GM21515 (cell line): ENCODE measurements around the gene B9D1.

Experiments
- ATAC-seq: cut with Tn5 transposase; IDR thresholded peaks from one replicate; pipeline ENCODE4 v1.9.1; 2021; ENCODE audit not compliant: unreplicated experiment

The B9D1 gene

DNA sequence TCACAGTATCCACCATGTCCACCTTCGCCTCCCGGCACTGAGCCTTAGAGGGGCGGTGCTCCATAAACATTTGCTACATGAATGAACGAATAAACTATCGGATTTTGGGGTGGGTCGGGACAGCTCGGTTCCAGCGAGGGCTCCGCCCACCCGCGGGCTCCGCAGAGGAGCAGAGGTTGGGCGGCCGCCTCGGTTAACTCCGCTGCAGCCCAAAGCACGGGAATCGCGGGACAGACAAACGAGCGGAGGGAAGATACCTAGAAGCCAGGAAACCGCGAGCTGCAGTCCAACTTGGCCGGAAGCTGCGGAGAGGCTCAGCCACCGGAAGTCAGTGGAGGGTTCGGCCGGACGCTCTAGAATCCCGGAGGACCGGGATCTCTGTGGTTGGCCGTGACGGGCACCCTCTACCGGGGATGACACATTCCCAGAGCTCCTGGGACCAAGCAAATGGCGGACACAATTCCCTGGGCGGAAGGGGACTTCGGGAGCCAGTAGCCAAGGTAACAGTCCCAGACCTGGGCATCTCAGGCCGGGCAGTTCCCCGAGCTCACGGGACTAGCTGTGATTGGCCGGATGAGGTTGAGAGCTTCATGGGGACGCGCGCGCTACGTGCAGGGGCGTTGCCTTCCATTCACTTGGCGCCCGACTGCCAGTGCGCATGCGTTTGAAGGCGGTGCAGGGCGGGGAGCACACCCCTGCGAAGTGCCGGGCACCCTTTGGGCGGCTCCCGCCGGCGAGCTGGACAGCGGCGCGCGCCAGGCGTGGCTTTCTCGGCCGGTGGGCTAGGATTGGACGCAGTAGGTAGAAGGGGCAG is 15.3 kb upstream of the B9D1 start:
- ATAC-seq, result peak; percentile 92

DNA sequence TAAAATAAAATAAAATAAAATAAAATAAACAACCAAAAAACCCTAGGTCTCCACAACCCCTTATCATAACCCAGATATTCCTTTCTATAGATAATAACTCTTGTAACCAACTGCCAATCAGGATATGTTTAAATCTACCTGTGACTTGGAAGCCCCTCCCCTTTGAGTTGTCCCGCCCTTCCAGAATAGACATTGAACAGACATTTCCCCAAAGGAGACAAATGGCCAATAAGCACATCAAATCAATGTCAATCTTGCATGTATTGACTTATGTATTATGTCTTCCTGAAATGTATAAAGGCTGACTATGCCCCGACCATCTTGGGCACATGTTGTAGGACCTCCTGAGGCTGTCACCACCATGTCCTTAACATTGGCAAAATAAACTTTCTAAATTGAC is 14.3 kb upstream of the B9D1 start:
- ATAC-seq, result no peak

DNA sequence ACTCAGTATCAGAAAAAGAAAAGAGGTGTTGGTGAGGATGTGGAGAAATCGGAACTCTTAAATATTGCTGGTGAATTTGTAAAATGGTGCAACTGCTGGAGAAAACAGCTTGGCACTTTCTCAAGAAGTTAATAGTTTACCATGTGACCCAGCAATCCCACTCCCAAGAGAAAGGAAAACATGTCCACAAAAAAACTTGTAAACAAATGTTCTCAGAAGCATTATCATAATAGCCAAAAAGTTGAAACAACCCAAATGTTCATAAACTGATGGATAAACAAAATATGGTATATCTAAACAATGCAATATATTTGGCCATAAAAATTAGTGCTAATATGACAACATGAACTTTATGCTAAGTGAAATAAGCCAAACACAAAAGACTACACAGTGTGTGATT is 13.2 kb upstream of the B9D1 start:
- ATAC-seq, result no peak

DNA sequence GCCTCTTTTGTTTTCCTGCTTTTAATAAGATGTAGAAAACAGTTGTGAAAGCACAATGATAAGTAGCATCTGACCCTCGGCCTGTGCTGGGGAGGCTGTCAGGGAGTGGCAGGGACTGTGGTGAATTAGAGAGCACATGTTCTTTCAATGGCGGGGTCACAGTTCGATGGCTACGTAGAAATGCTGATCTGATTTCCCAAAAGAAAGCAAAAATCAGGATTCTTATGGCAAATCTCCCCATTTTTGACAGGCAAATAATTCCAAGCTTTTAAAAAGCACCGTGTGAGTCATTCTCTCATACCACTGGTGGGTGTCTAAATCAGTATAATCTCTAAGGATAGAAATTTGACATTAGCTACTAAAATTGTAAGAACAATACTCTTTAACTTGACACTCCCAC is 11.6 kb upstream of the B9D1 start:
- ATAC-seq, result no peak

DNA sequence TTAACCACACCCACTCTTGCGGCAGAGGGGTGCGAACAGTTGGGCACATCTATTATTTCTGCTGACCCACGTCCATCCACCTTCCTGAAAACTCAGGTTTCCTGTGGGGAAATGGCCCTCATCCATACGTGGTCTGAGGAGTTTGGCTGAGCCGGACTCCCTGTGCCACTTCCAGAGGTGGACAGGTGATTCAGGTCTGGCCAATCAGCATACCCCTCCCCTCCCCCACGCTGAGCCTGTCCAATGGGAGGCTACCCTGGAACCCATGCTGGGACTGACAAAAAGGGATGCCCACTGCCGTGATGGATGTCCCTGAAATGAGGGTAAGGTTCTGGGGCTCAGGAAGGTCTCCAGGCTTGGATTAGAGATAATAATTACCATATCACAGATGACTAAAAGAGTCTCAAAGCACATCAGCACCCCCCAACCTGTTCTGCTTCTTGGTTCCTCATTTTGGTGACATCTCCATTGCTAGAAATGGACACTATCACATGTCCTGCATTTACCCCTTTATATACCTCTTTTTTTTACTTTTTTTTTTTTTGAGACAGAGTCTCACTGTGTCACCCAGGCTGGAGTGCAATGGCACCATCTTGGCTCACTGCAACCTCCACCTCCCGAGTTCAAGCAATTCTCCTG is 10.5 kb upstream of the B9D1 start:
- no peak for ATAC-seq

DNA sequence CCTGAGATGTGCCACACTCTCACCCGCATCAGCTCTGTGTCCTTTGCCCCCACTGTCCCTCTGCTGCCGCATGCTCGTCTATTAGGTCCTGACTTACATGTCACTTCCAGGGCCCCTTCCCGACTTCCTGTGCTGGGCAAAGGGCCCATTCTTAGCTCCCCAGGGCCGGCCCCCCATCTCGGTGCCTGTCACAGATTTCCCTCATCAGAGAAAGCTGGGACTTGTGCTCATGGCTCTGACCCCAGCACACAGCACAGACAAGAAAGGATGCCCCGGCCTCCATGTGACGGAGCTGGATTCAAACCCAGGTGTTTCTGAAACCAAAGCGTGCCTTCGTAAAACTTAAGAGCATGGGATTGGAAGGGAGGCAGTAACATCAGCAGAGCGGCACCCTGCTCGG is 9.9 kb upstream of the B9D1 start:
- ATAC-seq, result no peak

DNA sequence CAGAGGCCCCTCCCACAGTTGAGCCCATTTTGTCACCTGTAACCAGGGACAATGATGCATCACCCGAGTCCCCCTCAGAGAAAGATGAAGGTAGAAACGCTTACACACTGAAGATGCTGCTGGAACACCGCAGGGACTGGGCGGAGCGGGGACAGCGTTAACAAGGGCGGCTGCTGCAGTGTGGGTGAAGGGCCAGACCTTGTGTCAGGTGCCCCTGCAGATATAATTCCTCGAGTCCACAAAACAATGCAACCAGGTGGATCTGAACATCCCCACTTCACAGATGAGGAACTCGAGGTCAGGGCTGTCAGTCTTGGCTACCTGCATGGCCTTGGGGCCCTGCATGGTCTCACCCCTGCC is 9.5 kb upstream of the B9D1 start:
- ATAC-seq, result no peak

DNA sequence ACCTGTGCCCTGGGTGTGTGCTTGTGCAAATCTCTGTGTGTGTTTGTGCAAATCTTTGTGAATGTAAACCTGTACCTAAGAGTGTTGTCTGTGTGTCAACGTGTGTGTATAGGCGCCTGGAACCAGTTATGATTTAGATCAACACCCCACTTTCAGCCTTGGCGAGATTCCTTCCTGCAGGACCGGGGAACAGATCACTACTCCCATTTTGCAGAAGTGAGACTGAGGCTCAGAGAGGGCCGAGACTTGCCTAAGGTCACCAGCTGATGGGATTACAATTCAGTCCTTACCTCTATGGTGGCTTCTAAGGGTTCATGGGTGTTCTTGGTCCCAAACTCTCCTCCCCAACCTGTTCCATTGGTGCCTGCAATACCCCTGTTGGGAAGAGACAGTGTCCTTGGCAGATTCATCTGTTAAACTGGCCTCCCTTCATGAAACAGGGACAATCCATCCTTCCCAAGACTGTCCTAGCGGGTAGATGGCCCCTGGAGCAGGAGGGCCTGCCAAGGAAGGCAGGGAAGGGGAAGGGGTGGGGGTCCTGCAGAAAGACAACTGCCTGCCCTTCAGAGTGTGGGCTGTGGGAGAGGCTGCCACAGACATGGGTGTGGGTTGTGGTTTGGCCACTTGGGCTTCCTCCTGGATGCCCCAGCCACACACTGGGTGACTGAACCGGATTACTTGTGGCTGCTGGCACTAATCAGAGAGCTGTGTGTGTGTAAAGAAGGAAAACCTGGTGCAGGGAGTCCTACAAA is 8.9 kb upstream of the B9D1 start:
- no peak for ATAC-seq

DNA sequence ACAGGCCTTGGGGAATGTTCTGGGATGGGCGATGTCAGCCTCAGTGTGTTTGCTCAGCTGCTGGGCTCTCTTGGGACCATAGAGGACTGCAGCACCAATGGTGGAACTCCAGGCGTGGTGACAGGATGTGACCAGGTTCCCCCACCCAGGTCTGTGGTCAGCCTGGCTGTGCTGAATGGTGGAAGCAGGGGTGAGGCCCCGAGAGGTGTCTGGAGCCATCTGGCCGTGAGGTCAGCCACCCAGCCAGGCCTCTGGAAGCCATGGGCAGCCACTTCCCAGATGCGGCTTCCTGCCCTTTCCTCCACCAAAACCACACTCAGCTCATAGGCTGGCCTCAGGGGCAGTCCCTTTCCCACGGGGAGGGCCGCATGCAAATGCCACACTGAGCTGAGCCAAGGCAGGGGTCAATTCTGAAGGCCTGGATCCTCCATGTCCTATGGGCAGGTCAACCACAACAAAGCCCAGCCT is 8.0 kb upstream of the B9D1 start:
- no peak for ATAC-seq

DNA sequence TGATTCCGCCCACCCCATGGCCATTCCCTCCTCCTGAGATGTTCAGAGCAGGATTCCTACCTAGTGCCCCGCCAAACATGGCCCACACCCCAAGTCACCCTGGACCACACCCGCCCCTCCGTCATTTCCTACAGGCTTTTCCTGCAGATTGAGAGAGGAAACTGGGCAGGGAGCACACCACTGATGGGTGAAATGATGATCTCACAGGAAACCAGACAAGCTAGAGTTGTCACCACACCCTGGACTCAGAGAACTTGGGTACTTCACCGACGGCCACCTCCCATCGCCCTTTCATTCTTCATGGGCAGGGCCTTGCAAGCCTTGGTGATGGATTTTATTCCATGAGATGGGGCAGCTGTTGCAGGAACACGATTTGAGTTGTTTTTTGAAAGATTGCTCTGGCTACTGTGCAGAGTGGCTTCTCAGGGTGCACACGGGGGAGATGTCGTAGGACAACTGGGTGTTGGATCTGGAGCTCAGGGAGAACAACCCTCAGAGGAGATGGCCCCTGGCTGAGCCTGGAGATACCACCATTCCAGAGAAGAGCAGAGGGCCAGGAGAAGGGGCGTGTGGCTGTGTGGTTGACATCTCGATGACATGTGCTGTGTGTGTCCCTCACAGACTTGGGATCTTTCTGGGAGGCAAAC is 7.4 kb upstream of the B9D1 start:
- ATAC-seq, result no peak

DNA sequence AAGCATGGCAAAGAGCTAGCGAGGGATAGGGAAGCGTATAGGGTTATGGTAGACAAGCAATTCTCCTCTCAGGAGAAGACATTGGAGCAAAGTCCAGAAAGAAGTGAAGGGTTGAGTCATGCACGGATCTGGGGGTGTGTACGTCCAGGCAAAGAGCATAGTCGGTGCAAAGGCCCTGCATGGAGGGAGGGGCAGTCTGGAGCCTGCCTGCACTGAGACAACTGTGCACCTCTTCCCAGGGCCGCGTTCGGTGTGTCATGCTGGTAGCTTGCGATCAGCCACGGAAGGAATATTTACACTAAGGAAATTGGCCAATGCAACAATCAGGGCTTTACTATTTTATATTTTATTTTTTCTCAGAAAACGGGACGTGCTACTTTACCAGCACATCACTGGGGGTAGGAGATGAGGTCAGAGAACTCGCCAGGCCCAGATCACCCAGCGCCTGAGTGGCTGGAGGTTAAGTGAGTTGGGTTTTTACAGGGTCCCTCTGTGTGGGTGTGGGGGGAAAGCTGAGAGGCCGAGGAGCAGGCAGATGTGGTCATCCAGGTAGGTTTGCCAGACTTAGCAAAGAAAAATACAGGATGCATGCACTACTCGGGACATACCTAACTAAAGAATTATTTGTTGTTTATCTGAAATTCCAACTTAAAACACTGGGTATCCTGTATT is 6.7 kb upstream of the B9D1 start:
- no peak for ATAC-seq

DNA sequence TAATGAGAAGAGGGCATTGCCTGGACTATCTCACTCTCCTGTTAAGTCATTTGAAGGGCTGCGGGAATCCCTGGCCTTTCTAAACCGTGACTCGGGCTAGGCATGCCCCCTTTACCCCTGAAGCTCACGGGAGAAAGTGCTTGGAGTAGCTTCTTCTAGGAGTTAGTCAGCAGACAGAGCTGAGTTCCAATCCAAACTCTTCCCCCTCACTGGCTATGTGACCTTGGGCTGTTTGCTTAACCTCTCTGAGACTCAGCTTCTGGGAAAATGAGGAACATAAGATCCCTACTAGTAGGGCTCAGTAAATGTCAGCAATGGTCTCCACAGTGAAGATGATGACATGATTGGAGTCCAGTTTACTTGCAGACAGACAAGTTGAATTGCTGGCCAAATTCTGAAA is 5.7 kb upstream of the B9D1 start:
- ATAC-seq, result no peak

DNA sequence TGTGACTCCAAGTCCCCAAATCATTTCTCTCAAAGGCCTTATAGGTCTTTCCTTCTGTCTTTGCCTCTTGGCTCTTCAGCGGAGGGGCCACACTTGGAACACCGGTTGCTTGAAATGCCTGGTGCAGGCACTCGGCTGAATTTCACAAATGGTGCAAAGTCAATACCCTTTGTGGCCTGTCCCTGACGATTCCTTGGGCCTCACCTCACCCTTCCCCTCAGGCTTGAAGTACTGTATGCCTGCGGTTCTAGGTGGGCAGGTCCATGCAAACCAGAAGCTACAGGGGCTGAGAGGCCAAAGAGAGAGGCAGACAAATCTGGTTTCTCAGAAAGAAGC is 4.1 kb upstream of the B9D1 start:
- no peak for ATAC-seq

DNA sequence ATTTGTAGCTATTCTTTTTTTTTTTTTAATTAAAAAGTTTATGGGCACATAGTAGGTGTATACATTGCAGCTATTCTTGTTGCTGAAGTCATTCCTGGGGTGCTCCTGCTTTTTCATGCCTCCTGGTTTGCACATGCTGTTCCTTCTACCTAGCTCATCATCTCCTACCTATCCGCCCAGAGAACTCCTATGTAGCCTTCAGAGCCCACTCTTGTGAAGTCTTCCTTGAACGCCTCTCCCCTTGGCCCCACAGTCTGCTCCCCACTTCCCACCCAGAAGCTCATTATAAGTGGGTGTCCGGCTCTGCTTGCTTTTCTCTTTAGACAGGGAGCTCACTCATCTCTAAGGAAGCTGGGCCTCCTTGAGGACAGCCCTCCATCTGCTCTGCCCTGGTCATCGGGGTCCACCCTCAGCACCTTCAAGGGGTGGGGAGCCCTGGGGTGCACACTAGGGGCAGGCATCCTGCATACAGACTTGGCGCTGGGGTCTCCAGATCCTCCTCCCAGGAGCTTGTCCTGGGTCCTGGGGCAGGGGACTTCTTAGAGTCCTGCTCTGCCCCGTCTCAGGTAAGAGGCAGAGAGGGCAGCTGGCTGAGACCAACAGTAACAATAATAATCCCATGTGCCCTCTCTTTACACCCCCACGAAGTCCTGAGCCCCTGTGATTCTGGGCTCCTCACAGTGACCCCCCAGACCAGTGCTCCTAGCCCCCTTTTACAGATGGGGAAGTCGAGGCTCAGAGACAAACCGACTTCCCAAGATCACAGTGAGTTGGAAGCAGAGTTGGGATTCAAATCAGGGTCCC is 3.5 kb upstream of the B9D1 start:
- ATAC-seq, result no peak

DNA sequence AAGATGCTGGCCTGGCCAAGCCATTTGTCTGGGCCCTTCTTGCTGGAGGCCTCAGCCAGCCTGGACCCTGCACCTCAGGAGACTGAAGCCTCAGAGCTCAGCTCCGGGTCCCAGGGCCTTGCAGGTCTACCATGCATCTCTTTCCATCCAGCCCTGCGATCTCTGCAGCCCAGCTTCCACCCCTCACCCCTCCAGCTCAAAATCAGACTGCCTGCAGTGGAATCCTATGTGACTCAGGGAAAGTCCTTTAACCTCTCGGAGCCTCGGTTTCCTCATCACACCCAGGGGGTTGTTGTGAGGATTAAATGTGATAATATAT is 2.9 kb upstream of the B9D1 start:
- no peak for ATAC-seq

DNA sequence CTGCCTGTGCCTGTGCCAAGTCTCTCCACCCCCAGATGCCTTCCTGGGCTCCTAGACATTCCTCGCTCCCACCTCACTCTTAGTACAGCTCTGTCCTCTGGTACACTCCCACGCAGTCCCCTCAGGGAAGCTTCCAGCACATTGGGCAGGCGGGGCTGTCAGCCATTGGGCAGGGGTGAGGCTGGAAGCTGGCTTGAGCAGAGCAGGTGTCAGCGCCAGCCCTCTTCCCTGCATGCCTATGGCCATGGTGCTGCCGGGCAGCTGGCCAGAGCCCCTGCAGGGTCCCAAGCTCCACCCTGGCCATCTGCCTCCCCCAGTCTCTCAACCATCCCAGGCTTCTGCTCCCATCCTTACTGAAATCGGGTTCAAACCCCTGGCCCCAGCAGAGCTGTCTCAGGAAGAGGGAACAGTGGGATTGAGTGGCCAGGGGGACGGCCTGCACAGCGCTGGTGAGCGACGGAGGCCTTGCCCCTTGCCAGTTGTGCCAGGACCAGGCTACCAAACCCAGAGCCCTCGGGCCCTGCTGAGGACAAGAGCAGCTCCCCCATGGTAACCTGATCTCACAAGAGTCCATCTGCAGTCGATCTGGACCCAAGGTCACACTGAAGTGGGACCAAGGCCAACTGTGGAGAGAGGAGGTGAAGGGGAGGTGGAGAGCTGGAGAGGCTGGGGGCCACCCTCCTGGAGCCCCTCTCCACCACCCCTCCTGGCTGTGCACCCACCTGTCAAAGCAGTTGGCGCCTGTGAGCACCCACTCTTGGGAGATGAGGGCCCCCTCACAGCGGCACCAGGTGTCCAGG is 2.4 kb upstream of the B9D1 start:
- ATAC-seq, result no peak

DNA sequence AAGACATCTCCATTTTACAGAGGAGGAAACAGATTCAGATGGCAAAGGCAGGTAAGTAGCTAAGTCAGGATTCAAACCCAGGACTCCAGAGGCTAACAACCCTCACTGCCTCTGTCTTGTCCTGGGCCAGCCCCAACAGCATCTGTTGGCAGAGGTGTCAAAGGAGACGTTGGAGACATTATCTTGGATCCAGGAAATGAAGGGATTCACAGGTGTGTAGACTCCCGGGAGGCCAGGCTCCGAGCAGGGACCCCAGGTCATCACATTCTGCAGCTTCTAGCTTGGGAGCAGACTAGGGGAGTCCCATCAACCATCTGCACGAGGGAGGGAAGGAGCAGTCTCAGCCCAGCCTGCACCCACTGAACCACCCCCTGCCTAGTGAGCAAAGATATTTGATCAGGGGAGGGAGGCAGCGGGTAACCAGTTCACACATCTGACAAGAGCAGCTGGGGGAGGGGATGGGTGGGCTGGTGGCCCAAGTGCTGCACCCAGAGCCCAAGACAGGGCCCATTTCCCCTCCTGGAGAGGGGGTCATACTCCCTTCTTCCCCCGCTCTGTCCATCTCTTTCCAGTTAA is 1.0 kb upstream of the B9D1 start:
- no peak for ATAC-seq

DNA sequence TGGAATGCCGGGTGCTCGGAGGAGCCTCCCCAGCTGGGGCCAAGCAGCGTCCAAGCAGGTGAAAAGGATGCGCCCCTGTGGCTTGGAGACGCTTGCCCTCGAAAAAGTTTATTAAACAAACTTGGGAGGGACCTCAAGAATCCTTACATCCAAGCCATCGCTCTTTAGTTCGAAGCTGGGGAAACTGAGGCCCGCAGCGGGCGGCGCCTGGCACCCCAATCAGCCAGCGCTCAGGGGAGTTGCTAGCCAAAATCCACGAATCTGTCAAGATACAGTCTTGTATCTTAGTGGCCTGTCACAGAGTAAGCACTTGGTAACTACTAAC is 553 bp upstream of the B9D1 start:
- ATAC-seq, result no peak

DNA sequence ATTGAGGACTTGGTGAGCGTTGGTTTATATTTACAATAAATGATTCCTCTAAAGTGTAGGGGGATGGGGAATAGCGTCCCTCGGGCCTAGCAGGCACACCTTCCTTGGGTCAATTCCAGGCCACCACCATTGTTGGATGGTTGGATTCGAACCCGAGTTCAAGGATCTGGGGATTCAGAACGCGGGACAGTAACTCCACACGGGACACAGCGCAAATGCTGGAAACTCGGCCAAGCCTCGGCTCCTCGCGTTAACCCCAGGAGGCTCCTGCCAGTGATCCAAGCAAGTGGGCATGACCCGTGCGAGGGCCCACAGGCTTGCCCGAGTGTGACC is 613 bp downstream of the B9D1 start:
- no peak for ATAC-seq

DNA sequence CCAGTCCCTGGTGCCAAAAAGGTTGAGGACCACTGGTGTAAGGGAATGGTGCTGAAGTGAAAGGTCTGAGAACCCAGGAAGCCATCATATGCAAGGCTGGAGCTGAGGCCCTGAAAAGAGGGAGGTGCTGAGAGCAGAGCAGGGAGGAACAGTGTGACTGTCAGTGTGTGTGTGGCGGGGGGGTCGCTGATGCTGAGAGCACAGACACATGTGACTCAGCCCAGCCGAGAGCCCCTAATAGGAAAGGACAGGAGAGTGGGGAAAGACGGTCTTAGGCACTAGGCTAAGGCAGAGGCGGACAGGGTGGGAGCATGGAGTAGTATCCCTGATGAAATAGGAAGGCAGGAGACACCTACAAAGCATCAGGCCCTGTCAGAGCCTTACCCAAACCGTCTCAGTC is 1.2 kb downstream of the B9D1 start:
- no peak for ATAC-seq
